GM21367 (cell line): ENCODE measurements around the gene SH3PXD2A.

ENCODE experiments used
- ATAC-seq: cut with Tn5 transposase; IDR thresholded peaks from one replicate; pipeline ENCODE4 v1.9.1; 2021; ENCODE audit not compliant: unreplicated experiment

The SH3PXD2A gene

DNA sequence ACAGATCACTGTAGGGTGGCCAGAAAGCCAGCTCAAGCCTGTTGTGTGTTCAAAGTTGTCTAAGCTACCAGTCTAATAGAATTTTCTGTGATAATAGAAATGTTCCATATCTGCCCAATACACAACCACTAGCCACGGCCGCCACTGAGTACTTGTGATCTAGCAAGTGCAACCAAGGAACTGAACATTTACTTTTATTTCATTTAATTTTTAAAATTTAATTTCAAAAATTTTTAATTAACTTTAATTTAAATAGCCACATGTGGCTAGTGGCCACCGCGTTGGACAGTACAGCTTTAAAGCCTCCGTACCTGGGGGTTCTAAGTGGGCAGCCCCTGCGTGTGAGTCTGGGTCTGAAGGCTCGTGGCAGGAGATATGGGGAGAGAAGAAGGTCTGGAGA lies 60.4 kb downstream of the SH3PXD2A start:
- ATAC-seq: no peak

- ATAC-seq: no peak
These were observed 61.2 kb downstream of the SH3PXD2A start for GRCh38 chr10:103793920-103794883.

DNA sequence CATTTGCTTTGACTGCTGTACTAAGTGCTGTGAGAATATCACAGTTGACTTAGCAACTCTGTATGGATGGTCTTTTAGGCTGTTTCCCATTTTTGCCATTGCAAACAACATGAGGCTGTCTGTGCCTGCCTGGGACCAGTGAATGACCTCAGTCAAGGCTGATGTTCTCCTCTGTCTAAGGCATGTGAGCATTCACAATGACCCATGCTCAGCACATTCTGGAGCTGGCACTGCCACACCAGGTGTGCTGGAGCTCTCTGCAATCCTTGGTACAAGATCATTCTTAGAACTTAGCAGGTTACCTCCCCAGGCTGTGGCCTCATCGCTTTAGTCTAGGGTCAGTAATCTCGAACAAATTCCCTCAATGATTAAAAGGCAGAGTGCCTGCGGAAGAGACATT lies 61.9 kb downstream of the SH3PXD2A start:
- ATAC-seq: no peak

DNA sequence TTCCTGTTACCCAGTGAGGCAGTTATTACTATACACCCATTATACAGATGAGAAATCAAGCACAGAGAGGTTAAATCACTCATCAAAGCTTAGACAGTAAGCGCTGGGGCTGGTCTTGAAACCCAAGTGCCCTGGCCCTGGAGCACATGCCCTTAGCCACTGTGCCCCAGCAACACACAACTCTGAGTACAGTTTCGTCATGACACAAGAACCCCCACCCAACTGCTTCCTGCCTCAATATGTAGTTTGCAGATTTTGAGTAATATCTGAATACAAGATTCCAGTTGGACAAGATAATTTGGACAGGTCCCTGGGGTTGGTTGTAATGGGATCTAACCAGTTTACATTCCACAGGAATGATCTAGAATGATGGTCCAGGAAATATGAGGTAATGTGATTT lies 62.8 kb downstream of the SH3PXD2A start:
- ATAC-seq: no peak

DNA sequence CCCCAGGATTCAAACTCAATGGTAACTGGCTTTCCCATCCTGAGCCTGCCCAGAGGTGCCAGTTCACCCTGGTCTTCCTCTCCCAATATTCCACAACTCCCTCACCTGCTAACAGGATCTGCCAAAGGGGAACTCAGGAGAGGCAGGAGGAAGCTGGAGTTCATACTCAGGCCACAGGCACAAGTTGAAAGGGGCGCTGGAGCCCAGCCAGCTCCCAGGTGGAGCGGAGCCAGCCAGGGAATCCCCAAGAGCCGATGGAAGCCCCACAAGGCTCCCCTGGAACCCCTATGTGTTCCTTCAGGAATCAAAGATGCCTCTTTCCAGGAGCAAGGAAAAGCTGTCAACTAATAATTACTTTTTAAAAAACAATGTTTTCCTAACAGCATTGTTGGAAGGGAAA lies 63.5 kb downstream of the SH3PXD2A start:
- ATAC-seq: no peak

- ATAC-seq: no peak
These were observed 64.1 kb downstream of the SH3PXD2A start for GRCh38 chr10:103791291-103791690.

DNA sequence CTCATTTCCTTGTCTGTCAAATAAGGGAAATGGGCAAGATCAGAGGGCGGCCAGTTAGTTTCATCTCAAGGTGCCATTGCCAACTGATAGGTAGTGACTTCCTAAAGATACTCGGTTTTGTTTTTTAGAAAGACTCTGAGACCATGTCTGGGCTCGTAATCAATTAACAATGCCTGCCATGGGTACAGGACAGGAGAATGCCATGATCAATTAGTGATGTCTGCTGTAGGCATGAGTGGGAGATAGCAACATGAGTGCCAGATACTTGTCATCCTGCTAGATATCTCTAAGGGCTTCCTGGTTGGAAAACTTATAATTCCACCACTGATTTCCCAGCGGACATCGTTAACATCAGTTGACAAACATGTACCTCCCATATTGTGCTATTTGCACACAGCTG lies 64.8 kb downstream of the SH3PXD2A start:
- ATAC-seq: no peak

DNA sequence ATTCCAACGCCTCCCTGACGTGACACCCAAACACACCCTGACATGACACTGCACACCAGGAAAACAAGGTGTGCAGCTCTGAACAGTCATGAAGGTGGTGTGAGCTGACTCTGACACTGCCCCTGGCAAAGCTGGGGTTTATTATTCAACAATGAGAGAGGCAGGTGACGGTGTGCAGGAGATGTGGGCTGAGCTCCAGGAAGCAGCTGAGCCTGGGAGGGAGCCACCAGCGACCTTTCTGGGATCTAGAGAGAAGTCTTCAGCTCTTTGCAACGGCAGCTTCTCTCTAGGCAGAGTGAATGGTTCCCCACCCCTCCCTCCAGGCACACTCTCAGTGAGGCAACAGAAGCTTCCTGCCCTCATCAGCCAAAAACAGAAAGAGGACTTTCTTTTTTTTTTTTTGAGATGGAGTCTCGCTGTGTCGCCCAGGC lies 65.6 kb downstream of the SH3PXD2A start:
- ATAC-seq: no peak

DNA sequence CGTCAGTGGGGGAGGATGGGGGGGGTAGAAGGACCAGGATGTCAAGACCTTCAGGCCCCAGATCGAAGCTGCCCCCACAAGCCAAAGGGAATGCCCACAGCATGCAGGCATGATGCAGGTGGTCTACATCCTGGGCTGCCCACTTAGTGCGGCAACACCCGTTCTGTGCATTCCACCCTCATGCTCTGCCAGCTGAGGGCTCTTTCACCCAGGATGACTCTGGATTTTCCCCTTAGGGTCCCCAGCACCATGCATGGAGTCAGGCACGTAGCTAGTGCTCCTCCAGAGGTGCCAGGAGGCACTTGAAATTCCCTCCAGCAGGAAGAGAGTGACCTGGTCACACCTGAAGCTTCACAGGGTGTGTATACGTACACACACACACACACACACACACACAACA lies 66.2 kb downstream of the SH3PXD2A start:
- no peak for ATAC-seq

GRCh38 chr10:103787331-103787730 lies 68.0 kb downstream of the SH3PXD2A start:
- ATAC-seq: no peak

DNA sequence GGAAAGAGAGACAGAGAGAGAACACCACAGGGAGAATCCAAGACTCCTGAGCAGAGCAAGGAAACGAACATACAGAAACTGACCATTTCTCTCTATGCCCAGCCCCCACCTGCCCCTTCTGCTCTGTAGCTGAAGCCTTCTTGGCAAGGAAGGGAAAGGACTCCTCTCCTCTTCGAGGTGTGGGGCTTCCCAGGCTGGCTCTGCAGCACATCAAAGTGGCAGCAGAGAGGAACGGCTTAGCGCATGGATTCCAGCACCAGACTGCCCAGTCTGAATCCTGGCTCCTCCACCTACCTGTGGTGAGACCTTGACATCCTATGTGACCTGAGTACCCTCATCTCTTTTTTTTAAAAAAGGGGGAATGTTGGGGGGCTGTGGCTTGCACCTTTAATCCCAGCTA lies 69.4 kb downstream of the SH3PXD2A start:
- ATAC-seq: no peak

DNA sequence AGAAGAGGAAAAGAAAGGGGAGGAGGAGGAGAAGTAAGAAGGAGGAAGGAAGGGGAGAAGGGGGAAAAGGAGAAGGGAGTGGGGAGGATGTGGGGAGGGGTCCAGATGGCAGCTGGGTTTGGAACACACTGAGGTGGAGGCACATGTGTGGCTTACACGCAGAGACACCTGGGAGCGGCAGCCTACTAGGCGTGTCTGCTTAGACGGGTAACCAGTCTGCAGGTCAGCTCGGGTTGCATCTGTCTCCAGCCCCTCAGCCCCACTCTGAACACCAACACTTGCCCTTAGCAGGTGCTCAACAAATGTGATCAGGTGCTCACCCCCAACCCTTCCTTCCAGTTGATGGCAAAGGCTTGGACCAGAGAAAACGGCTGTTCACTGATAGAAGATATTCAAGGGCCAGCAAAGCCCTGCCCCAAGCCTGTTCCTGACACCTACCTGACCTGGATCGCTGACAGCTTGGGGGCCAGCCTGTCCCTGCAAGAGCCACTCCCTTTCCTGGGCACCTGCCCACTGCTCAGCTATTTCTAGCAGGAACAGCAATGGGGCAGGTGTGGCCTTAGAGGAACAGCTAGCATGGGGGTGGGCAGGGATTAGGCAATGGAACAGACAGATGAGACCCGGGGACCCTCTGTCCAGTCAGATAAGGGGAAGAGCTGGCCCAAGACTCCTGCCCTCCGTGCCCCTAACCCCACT lies 70.5 kb downstream of the SH3PXD2A start:
- ATAC-seq: no peak

DNA sequence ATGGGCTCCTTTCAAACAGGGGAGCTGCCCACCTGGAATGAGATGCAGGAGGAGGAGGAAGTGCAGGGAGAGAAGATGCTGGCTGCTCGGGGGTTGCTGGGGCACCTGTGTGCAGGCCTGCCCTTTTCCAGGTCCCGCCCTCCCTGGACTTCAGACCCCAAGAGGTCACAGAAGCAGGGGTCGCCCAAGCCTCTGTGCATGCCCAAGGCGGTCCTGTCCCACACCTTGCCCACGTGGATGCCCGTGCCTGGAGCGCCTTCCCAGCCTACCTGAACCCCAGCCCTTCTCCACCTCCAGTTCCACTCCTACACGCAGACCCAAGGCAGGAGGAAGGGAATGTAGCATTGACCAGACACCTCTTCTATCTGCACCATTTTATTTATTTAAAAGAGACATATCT lies 71.3 kb downstream of the SH3PXD2A start:
- no peak for ATAC-seq

DNA sequence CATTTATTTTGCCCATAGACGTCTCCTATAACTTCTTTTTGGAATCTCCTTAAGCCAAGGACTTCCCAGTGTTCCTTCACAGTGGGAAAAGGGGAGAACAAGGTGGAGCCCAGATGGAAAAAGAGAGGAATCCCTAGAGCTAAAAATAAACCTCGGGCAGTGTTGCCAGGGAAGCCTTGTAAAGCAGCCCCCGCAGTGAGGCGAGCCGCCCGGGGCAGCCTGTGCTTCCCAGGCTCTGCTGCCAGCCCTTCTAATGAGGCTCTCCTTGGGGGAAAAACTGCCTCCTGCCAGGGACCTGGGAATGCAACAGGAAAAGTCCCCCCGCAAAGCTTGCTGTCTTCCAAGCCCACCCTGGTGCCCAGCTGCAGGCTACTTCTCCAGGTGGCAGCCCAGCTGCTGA lies 71.7 kb downstream of the SH3PXD2A start:
- ATAC-seq: no peak

DNA sequence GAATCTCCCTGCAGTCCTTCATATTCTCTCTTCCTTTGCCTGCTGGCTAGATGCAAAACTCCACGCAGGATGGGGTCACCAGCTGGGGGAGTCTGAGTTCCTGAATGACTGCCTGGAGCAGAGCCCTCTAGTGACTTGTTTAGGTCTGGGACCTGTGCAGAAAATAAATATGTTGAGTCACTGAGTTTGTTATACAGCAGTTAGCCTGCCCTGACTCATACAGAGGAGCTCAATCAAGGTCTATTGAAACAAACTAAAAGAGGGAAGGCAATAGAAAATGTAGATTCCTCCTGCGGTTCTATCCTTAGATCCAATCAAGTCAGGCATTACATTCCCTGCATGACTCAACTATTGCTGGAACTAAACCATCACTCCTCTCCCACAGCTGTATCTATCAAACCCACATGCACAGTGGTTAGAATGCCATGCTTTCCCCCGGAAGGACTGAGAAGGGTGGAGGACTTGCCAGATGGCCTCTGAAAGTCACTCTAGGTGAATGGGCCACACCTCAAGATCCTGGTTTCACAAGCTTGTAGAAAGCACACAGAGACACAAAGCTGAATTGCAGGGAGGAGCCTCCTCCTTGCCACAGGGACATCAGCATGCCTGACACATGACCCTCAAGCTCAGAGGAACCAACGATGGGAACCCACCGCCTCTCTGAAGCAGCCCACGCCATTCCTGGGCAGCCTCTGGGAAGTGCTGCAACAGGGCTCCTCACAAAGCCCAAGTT lies 73.9 kb downstream of the SH3PXD2A start:
- ATAC-seq: no peak

DNA sequence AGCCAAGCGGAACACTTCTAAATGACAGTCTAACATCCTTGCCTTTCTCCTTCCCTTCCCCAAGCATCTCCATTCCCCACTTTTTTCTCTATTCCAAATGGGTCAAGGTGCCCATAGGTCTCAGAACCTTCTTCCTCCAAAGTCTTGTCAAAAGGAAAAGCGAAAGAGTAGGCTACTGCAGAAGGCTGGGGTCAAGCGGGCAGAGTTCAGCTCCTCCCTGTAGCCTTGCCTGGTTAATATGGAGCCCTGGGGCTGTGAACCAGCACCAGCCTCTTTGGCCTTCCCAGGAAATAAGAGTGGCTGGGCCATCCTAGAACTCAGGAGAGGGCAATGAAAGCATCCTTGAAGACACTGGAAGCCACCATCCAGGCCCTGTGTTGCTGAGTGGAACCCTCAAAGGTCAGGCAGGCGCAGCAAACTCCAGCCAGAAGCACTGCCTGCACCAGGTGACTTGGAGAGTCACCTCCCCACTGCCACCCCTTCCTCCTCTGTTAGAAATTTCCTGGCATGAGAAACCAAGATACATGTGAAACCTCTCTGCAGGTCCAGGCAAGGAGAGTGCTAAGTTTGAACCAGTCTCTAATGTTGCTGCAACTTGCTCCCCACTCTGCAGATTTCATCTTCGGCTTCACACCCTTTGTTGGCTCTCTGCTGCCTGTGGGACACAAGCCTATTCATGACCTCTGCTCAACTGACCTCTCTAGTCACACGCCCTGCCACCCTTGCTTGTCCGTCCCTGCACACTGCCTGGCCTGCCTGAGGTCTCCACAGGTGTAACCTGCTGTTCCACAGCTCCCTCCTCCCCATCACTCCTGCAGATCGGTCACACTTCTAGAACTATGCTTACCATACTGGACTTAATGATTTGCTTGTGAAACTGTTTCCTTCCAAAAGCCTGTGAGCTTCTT lies 74.9 kb downstream of the SH3PXD2A start:
- no peak for ATAC-seq

DNA sequence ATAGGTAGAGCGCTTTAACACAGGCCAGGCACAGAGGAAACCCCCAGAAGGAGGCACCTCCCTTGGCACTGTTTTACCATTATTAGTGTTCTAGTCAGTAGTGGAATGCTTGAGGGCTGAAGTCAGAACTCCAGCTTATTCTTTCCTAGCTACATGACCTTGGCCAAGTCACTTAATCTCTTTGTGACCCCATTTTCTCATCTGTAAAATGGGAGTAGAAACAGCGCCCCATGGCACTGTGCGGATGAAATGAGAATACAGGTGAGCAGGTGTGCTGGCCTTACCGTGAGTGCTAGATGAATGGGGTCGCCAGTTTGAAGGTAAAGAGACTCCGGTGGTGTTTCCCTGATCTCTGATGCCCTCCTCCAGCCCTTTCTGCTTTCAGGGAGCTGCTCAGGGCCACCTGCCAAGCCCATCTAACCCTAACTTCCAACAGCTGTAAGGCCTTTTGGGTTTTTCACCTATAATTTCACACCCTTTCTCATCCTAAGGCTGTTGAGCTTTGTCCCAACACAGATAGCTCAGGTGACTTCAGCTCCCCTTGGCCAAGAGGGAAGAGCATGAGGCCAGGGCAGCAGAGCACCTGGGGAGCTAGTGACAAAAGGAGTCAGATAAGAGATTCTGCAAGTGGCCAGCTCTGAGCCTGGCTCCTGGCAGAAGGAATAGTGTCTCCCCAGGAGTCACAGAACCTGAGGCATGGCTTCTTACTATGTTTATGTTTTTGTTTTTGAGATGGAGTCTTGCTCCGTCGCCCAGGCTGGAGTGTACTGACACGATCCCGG lies 76.8 kb downstream of the SH3PXD2A start:
- ATAC-seq: no peak

DNA sequence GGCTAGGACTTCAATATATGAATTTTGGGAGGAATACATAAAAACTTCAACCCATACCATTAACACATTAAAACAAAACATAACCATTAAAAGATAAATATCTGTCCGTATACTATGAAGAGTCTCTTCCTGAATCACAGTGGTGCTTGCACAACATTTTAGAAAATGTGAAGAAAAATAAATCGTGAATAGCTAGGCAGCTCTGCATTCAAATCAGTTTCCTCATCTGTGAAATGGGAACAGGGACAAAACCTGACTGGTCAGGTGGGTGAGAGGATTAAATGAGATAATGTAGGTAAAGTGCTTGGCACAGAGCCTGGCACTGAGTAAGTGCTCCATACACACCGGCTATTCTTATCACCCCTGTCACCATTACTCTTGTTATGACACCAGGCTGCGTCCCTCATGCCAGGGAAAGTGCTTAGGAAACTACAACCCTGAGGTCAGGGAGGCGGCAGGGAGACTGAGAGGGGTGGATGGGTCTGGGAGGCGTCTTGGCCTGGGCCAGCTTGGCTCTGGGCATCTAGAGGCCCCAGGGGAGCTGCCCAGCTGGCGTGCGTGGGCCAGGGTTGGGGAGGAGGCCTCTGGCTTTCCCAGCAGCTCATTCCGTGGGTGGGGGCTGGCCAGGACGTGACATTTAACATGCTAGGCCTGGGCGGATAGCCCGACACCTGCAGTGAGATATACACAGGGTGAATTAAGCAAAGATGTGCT lies 78.3 kb downstream of the SH3PXD2A start:
- no peak for ATAC-seq

DNA sequence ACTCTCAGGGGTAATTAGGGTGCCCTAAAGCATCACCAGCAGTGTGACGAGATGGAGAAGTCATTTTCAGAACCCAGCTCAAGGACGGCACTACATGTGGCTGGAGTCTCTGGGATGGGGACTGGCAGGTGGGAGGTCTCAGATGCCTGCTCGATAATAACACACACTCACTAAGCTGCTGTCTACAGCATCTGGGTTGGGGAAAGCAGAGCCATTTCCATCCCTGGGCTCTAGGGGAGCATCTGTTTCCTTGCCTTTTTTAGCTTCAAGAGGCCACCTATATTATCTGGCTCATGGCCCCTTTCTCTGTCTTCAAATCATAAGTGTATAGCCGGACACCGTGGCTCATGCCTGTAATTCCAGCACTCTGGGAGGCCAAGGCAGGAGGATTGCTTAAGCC lies 79.6 kb downstream of the SH3PXD2A start:
- no peak for ATAC-seq
